GM19043 (cell line): ENCODE measurements around the gene DAPK1.

Experiments used
- ATAC-seq: cut with Tn5 transposase; IDR thresholded peaks from one replicate; pipeline ENCODE4 v1.9.1; 2021; ENCODE audit warnings: low read depth; ENCODE audit not compliant: unreplicated experiment

Gene DAPK1

GRCh38 chr9:87497604-87498045 lies at the start of gene DAPK1:
Gene DAPK1 (plus strand): TSS chr9:87497867. CDS start chr9:87499078, 1,211 bp downstream.
- ATAC-seq, result peak; percentile 32

- no peak for ATAC-seq
These were observed 46.5 kb upstream of the DAPK1 start for GRCh38 chr9:87451149-87451548.

GRCh38 chr9:87455407-87455806 lies 42.3 kb upstream of the DAPK1 start:
- no peak for ATAC-seq

GRCh38 chr9:87461256-87461655 lies 36.4 kb upstream of the DAPK1 start:
- no peak for ATAC-seq

- peak; percentile 53 for ATAC-seq
These were observed 33.3 kb upstream of the DAPK1 start for GRCh38 chr9:87464110-87464991.

- no peak for ATAC-seq
These were observed 32.7 kb upstream of the DAPK1 start for GRCh38 chr9:87464992-87465378.

- ATAC-seq, result no peak
These were observed 31.9 kb upstream of the DAPK1 start for GRCh38 chr9:87465816-87466215.

GRCh38 chr9:87467187-87467586 lies 30.5 kb upstream of the DAPK1 start:
- no peak for ATAC-seq

GRCh38 chr9:87469793-87470465 lies 27.7 kb upstream of the DAPK1 start:
- no peak for ATAC-seq

GRCh38 chr9:87471746-87472145 lies 25.9 kb upstream of the DAPK1 start:
- no peak for ATAC-seq

- no peak for ATAC-seq
These were observed 22.2 kb upstream of the DAPK1 start for GRCh38 chr9:87475463-87475862.

- no peak for ATAC-seq
These were observed 19.3 kb upstream of the DAPK1 start for GRCh38 chr9:87478226-87478992.

GRCh38 chr9:87479801-87480201 lies 17.9 kb upstream of the DAPK1 start:
- ATAC-seq, result peak; percentile 90

GRCh38 chr9:87481890-87482855 lies 15.5 kb upstream of the DAPK1 start:
- no peak for ATAC-seq

- no peak for ATAC-seq
These were observed 7.4 kb upstream of the DAPK1 start for GRCh38 chr9:87490225-87490624.

GRCh38 chr9:87490907-87491306 lies 6.8 kb upstream of the DAPK1 start:
- ATAC-seq, result no peak

GRCh38 chr9:87491523-87491922 lies 6.1 kb upstream of the DAPK1 start:
- no peak for ATAC-seq

GRCh38 chr9:87492642-87493041 lies 5.0 kb upstream of the DAPK1 start:
- ATAC-seq, result no peak

- no peak for ATAC-seq
These were observed 2.6 kb upstream of the DAPK1 start for GRCh38 chr9:87494970-87495471.
